PC-9 (cell line): ENCODE results near the gene FNDC10.

Experiments
- EZH2 ChIP-seq: fragments of 200-600 bp; sonication (generic); IDR thresholded peaks from 2 replicates; pipeline ENCODE4 v1.8.0; 2017; ENCODE audit warnings: antibody characterized with exemption, low read depth
- TF ChIP-seq, protein P1 (sequence below): fragments of 200-600 bp; sonication (generic); conservative IDR thresholded peaks from 2 replicates; pipeline ENCODE4 v1.6.1; 2017; ENCODE audit warnings: mixed run types, antibody characterized with exemption, mild to moderate bottlenecking, moderate library complexity

DNA sequence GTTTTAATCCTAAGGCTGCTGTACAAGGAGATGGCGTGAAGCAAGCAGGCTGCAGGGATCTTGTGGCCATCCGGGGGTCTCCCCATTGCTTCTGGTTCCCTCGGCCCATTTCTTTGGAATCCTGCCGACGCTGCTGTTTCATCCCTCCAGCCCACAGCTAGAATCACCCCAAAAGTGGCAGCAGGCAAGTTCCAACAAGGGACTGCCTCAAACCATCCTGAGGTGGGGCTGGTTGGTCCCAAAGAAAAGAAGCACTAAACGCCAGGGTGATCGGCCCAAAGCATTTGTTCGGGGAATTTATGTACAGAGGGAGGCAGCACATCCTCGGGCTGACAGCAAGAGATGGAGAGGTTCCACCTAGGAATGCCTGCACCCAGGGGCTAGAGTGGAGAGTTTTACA, 10.9 kb upstream of the FNDC10 start:
- TF ChIP-seq, protein P1, sequence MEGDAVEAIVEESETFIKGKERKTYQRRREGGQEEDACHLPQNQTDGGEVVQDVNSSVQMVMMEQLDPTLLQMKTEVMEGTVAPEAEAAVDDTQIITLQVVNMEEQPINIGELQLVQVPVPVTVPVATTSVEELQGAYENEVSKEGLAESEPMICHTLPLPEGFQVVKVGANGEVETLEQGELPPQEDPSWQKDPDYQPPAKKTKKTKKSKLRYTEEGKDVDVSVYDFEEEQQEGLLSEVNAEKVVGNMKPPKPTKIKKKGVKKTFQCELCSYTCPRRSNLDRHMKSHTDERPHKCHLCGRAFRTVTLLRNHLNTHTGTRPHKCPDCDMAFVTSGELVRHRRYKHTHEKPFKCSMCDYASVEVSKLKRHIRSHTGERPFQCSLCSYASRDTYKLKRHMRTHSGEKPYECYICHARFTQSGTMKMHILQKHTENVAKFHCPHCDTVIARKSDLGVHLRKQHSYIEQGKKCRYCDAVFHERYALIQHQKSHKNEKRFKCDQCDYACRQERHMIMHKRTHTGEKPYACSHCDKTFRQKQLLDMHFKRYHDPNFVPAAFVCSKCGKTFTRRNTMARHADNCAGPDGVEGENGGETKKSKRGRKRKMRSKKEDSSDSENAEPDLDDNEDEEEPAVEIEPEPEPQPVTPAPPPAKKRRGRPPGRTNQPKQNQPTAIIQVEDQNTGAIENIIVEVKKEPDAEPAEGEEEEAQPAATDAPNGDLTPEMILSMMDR: no peak
- TF ChIP-seq EZH2: no peak
